HG03108 (cell line): ENCODE results near the gene PHLDB3.

ENCODE experiments used
- ATAC-seq: cut with Tn5 transposase; IDR thresholded peaks from one replicate; pipeline ENCODE4 v1.9.1; 2021; ENCODE audit warnings: moderate library complexity; ENCODE audit not compliant: unreplicated experiment

The PHLDB3 gene

DNA sequence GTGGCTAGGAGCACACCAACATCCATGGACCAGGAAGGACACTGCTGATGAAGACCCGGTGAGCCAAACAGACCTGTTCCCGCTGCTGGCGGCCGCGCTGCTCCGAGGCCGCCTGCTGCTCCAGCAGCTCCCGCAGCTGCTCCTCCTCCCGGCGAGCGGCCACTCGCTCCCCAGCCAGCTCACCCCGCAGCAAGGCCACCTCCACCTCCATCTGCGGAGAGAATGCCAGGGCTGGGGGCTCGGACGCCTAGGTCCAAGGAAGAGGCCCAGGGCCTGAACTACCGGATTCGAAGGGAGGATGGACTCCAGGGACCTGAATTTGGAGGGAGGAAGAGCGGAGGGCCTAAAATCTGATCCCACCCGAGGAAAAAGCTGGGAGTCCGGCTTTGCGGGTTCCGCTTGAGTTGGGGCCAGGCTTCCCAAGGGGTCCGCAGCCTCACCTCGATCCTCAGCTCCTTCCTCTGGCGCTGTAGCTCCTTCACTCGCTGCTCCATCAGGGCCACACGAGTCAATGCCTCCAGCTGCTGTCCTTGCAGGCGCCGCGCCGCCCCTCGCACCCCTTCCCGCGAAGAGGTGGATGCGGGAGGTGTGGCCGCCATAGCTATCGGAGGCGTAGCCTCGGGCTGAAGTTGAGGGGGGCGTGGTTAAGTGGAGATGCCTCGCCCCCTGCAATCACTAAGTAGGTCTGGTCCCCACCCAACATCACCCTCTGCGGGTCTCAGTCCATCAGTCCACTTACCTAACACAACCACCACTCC is 2.7 kb downstream of the PHLDB3 start:
- no peak for ATAC-seq

DNA sequence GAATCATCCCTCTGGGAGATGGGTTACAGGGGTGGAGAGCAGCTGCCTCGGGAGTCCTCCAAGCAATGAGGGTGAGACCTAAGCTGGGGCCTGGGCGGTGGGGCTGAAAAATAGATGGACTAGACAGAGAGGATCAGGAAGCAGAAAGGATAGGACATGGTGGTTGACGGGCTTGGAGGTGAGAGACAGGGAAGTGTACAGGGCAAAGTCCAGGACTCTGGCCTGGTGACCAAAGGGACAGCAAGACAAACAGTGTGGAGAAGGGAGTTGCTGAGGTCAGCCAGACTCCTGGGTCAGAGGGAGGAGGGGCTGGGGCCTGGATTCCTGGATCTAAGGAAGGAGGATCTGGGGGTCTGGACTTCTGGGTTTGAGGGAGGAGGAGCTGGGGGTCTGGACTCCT is 5.5 kb downstream of the PHLDB3 start:
- ATAC-seq, result no peak

DNA sequence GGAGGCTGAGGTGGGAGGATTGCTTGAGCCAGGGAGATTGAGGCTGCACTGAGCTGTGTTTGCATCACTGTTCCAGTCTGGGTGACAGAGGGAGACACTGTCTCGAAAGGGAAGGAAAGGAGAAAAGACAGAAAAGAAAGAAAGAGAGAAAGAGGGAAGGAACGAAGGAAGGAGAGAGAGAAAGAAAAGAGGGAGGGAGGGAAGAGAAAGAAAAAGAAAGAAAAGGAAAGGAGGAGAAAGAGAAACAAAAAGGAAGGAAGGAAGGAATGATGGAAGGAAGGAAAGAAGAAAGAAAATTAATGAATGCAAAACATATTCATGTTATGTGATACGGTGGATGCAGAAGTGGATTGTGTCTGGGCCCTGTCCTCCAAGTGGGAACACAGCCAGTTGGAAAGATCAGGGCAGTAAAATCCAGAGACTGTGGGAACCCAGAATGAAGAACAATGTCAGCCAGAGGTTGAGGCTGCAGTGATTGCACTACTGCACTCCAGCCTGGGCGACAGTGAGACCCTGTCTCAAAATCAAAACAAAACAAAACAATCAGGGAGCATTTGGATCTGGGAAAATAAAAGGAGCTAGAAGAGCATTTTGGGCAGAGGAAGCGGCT is 6.2 kb downstream of the PHLDB3 start:
- no peak for ATAC-seq

DNA sequence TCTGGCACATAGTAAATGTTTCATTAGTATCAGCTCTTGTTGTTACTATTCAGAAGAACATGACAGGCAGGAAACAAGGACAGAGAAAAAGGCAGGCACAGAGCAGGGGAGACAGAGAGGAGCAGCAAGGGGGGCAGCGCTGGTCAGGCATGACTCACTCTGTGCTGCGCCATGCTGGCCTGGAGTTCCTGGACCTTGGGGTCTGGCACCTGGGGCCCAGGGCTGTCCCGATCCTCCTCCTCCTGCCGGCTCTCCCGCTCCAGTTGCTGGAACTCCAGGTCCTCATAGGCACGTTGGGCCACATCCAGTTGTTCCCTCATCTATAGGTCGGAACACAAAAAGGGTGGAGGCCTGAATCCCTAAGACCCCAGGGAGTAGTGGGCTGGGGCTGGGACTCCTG is 7.6 kb downstream of the PHLDB3 start:
- no peak for ATAC-seq

DNA sequence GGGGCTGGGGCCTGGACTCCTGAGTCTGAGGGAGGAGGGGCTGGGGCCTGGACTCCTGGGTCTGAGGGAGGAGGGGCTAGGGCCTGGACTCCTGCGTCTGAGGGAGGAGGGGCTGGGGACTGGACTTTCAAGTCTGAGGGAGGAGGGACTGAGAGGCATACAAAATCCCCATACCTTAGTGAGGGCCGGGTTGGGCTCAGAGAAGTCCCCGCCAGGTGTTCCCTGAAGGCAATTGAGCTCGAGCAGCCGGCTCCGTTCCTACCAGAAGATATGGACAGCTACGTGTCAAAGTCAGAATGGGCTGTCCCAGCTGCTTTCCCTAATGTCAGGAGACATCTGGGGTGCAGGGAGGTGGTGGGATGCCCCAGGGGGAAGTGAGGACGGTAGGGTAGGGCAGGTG is 9.5 kb downstream of the PHLDB3 start:
- ATAC-seq, result no peak

DNA sequence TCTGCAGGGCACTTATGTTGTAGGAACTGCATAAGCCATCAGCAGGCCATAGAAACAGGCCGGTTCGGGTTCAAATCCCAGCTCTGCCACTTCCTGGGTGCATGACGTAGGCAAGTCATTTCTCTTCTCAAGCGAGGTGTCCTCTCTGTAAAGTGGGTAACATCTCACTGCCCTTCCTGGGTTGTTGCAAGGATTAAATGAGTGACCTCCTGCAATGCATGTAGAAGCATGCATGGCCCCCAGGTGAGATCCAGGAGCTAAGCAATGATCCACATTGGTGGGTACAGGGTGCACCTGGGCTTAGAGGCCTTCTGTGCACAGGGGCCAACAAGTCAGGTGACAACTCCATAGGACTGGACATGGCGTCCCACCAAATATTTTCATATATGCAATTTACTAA is 13.8 kb downstream of the PHLDB3 start:
- no peak for ATAC-seq

DNA sequence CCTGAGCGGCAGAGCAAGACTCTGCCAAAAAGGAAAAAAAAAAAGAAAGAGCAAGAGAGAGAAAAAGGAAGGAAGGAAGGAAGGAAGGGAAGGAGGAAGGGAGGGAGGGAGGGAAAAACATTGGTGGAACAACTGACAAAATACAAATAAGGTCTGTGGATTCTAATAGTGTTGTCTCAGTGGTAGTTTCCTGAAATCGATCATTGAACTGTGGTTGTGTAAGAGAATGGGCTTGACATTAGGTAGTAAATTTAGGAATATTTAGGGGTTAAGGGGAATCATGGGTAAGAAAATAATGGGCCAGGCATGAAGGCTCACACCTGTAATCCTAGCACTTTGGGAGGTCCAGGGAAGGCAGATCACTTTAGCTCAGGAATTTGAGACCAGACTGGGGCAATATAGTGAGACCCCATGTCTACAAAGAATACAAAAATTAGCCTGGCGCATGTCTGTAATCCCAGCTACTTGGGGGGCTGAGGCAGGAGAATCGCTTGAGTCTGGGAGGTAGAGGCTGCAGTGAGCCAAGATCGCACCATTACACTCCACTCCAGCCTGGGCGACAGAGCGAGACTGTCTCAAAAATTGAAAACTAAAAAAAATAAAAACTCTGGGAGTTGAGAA is 14.5 kb downstream of the PHLDB3 start:
- ATAC-seq, result no peak

DNA sequence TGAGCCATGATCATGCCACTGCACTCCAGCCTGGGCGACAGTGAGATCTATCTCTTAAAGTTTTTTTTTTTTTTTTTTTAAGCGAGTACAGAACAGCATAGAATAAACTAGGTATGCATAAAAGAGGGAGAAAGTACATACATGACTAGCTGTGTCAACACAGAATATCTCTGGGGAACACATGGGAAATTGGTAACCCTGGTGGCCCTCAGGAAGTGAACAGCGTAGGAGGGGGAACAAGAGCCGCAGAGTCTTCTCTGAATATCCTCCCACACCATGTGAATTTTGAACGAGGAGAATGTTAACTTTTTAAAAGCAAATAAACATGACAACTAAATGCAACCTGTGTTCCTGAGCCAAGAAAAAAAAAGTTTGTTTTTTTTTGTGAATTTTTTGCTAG is 15.2 kb downstream of the PHLDB3 start:
- ATAC-seq, result no peak

DNA sequence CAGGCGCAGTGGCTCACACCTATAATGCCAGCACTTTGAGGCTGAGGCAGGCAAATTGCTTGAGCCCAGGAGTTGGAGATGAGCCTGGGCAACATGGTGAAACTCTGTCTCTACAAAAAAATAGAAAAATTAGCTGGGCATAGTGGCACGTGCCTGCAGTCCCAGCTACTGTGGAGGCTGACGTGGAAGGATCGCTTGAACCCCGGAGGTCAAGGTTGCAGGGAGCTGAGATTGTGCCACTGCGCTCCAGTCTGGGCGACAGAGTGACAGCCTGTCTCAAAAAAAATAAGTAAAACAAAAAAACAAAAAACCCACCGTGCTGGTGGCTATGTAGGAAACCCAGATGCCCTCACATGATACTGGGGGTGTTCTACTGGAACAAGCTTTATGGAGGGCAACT is 16.4 kb downstream of the PHLDB3 start:
- no peak for ATAC-seq

DNA sequence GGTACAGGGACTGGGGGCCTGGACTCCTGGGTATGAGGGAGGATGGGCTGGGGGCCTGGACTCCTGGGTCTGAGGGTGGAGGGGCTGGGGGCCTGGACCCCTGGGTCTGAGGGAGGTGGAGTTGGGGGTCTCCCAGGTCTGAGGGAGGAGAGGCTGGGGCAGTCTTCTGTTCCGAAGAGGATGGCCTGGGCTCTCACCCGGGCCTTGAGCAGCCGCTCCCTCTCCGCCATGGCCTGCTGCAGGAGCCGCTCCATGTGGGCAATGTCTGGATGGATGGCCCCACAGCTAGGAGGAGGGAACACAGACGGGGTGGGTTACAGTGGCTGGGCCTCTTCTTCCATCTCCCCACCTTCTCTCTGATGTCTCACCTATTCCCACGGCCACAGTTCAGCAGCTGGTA is 18.1 kb downstream of the PHLDB3 start:
- ATAC-seq, result no peak

DNA sequence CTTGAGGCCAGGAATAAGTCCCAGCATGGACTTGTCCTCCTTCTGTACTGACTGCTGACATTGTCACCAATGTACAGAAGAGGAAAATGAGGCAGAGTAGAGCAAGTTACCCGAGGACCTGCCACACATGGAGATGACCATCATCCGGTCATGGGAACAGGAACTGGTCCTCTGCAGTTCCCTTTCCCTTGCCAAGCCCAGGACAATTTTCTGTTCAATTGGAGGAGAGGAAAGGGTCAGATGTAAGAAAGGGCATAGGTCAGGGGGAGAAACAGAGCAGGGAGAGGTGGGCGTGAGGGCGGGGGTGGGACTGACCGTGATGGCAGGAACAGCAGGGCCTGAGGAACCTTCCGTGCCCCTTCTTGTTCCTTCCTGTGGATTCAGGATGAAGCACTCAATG is 18.6 kb downstream of the PHLDB3 start:
- ATAC-seq, result no peak

DNA sequence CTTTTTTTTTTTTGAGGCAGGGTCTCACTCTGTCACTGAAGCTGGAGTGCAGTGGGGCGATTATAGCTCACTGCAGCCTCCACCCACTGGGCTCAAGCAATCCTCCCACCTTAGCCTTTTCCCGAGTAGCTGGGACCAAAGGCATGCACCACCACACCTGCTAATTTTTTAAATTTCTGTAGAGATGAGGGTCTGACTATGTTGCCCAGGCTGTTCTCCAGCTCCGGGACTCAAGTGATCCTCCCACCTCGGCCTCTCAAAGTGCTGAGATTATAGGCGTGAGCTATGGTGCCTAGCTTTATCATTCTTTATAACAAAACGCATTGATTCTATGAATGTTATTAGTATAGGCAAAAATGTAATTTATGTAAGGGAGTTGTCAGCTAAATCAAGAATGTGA is 21.3 kb downstream of the PHLDB3 start:
- no peak for ATAC-seq

DNA sequence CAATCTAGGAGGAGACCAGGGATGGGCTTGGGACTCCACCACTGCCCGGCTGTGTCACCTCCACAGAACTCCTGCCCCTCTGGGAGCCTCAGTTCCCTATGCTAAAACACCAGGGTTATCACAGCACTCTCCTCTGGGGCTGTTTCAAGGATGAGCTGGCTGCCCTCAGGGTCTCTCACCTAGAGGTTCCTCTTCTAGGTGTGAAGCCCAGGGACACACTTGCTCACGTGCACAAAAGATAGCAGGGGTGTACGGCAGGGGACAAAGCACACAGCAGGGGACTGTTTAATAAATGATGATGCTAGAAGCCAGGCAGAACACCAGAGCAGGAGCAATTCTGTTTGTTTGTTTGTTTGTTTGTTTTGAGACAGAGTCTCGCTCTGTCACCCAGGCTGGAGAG is 22.4 kb downstream of the PHLDB3 start:
- no peak for ATAC-seq

DNA sequence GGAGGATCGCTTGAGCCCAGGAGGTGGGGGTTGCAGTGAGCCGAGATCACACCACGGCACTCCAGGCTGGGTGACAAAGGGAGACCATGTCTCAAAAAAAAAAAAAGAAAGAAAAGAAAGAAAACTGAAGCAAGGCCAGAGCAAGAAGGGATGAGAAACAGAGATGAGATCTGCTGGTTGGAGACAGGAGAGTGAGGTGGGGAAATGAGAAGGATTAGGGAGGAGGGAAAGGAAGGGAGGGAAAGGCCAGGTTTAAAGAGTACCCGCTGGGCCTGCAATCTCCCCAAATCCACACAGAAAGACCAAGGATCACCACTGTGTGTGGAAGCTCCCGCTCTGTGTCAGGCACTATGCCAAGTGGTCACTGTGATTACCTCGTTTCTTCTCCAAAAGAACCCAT is 22.8 kb downstream of the PHLDB3 start:
- no peak for ATAC-seq

DNA sequence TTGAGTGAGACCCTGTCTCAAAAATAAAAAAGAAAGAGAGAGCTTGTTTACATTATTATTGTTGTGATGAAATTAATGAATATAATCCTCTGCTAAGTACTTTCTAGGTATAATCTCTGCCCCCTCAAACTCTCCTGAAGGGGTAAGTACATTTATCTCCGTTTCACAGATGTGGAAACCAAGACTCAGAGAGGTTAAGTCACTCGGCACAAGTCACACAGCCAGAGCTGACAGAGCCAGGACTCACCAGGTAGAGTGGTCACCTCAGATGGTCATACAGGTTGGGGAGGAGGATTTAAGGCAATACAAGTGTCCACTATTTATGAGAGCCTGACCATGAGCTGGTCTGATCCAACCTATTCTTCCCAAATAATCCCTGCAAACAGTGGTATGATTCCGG is 24.0 kb downstream of the PHLDB3 start:
- no peak for ATAC-seq

DNA sequence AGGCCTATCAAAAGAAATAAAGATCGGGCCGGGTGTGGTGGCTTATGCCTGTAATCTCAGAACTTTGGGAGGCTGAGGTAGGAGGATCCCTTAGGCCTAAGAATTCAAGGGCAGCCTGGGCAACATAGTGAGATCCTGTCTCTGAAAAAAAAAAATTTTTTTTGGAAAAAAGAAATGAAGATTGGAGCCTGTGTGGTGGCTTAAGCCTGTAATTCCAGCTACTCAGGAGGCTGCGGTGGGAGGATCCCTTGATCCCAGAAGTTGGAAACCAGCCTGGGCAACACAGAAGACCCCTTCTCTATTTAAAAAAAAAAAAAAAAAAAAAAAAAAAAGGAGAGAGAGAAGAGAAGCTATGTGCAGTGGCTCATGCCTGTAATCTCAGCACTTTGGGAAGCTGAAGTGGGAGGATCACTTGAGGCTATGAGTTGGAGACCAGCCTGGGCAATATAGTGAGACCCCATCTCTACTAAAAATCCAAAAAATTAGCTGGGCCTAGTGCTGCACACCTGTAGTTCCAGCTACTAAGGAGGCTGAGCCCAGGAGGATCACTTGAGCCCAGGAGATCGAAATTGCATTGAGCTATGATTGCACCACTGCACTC is 24.5 kb downstream of the PHLDB3 start:
- no peak for ATAC-seq

DNA sequence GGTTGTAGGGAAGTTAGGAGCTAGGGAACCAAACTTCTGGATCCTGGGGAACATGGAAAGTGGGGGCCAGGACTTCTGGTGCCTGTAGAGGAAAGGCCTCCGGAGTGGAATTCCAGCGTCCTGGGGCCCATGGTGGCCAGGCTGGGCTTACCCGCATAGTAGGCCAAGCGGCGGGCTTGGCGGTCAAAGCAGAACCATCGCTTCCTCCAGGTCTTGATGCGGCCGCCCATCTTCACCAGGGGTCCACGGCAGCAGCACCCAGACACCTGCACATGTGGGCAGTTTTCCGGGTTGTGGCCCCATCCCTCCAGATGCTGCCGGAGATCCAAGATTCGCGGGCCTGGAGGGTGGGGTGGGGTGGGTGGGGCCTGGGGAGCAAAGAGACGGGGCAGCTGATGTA is 25.3 kb downstream of the PHLDB3 start:
- no peak for ATAC-seq

DNA sequence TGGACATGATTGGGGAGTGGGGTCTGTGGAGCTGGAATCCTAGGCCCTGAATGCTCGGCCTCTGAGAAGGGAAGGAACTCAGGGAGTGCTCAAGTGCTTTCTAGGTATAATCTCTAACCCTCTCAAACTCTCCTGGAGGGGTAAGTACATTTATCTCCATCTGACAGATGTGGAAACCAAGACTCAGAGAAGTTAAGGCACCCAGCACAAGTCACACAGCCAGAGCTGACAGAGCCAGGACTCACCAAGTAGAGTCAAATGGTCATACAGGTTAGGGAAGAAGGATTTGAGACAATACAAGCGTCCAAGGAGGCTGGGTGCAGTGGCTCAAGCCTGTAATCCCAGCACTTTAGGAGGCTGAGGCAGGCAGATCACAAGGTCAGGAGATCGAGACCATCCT is 26.2 kb downstream of the PHLDB3 start:
- ATAC-seq, result no peak

DNA sequence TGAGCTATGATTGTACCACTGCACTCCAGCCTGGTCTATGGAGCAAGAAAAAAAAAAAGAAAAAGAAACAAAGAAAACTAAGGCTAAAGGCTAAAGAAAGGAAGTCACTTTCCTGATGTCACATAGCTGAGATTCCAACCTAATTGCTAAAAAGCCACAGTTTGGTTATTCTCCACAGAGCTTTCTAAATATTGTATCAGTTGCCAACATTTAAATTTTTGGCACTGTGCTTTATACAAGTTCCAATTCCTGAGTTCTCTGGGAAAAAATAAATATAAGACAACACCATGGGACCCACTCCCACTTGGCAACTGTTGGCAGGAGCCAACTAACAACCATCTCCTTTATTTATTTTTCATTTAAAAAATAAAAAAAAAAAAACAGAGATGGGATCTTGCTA is 27.9 kb downstream of the PHLDB3 start:
- ATAC-seq, result no peak

DNA sequence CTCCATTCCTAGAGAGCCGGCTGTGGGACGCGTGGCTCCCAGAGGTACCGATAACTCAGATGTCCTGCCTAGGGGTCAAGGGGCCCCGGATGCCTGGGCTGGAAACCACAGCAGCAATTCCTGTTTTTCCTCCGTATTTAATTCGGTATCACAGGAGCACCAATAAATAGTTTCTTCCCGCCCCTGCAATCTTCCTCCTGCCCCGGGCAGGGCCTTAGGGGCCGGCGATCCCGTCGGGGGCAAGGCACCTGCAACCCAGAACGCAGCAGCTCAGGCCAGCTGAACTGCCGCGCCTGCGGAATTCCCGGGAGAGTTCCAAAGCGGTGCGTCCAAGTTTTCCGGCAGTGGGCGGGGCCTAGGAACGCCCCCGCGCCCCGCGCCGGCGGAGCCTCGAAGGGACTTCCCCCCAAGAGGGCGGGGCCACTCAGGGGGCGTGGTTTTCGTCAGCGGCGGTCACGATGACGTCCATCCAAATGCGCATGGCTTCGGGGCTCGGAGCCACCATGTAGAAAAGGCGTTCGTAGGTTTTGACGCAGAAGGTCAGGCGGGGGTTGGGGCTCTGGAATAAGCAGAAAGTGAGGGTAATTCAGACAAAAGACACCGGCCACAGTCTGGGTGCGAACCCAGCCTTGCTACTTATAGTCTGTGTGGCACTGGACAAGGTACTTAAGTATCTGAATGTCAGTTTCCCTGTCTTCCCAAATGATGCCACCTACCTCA is 29.4 kb downstream of the PHLDB3 start:
- no peak for ATAC-seq

DNA sequence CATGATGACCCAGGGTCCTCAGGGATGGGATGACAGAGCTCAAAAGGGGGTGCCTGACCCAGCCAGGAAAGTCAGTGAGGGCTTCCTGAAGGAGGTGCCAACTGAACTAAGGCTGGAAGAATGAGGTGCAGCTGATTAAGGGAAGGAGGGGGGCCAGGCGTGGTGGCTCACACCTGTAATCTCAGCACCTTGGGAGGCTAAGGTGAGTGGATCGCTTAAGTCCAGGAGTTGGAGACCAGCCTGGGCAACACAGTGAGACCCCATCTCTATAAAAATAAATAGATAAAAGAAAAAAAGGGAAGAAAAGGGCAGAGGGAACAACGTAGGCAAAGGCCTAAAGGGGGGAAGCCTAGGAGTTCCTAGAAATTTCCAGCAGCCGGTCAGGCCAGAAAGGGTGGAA is 30.1 kb downstream of the PHLDB3 start:
- ATAC-seq, result no peak

DNA sequence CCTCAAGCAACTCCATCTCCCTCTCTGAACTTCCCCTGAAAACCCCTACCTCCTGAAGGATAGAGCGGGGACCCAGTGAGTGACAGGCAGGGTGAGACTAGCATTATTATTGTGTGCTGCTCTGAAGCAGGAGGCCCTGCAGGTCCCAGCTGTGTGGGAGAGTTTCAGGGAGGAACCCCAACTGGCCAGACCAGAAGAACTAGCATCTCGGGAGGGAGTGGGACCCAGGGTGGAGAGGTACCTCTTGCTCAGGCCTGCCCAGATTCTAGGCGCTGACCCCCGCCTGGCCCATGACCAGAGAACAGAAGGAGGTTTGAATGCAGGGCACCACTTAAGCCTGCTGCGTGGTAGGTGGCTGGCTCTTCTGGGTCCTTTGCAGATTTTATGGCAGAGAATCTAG is 33.5 kb downstream of the PHLDB3 start:
- ATAC-seq, result no peak
